NT2/D1 (cell line): ENCODE results near the gene WDR48.
"Not testable (repeated sequence)": the region's sequence is repeated elsewhere in the genome, so short reads cannot be mapped to it uniquely, and the experiment has no call there.

Experiments used
- DNase-seq: peaks from one replicate; pipeline ENCODE4 v3.0.0-alpha.2; 2011; ENCODE audit warnings: low read depth, low spot score
- H3K27me3 ChIP-seq: 2 replicates; pipeline ENCODE4 v1.6.0; 2011; ENCODE audit warnings: mild to moderate bottlenecking; ENCODE audit not compliant: insufficient read length, insufficient read depth
- H3K36me3 ChIP-seq: 2 replicates; pipeline ENCODE4 v1.6.1; 2011; ENCODE audit warnings: mild to moderate bottlenecking, low read length, mixed read lengths; ENCODE audit not compliant: insufficient read depth, insufficient read length
- H3K4me1 ChIP-seq: 2 replicates; pipeline ENCODE4 v1.5.1; 2011; ENCODE audit not compliant: insufficient read depth, insufficient read length
- H3K4me3 ChIP-seq: 2 replicates; pipeline ENCODE4 v1.5.1; 2011; ENCODE audit warnings: low read depth; ENCODE audit not compliant: insufficient read length
- H3K9ac ChIP-seq: 2 replicates; pipeline ENCODE4 v1.6.0; 2011; ENCODE audit warnings: low read depth; ENCODE audit not compliant: insufficient read length
- H3K9me3 ChIP-seq: 2 replicates; pipeline ENCODE4 v1.5.1; 2011; ENCODE audit warnings: mild to moderate bottlenecking, low read length; ENCODE audit not compliant: insufficient read depth
- SUZ12 ChIP-seq: IDR thresholded peaks from 2 replicates; pipeline ENCODE4 v1.6.1; 2011; ENCODE audit not compliant: insufficient read length, insufficient read depth; ENCODE audit errors: extremely low read depth
- YY1 ChIP-seq: IDR thresholded peaks from 2 replicates; pipeline ENCODE4 v1.6.1; 2011; ENCODE audit not compliant: insufficient read length, insufficient read depth
- ZNF274 ChIP-seq: IDR thresholded peaks from 2 replicates; pipeline ENCODE4 v1.6.1; 2011; ENCODE audit warnings: mild to moderate bottlenecking, low read depth, low read length

WDR48 gene

DNA sequence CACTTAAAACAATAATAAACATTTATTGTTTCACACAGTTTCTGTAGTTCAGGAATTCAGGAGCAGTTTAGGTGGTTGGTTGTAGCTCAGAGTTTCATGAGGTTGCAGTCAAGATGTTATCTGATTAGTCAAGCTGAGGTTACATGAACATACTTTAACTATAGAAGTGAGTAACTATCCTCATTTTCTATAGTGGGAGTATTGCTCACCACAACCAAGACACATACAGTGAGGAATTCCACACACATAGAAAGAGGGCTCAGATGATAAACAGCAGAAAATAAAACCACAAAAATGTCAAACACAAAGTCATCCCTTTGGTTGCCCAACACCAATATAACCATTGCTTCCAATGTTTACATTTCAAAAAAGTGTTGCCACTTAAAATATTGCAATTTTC is 13.7 kb upstream of the WDR48 start:
- H3K4me3 ChIP-seq: no peak overlapping the region
- 0 out of 2 replicates have a peak, but pooled peaks cover 13% of the 10 kb centered on the region for H3K9me3 ChIP-seq
- H3K9ac ChIP-seq: no peak overlapping the region
- no peaks in the 10 kb centered on the region for H3K36me3 ChIP-seq
- no peaks in the 10 kb centered on the region for H3K4me1 ChIP-seq
- TF ChIP-seq SUZ12: no peak
- no peak for TF ChIP-seq ZNF274
- no peak for TF ChIP-seq YY1
- no peak for DNase-seq
- no peaks in the 10 kb centered on the region for H3K27me3 ChIP-seq

DNA sequence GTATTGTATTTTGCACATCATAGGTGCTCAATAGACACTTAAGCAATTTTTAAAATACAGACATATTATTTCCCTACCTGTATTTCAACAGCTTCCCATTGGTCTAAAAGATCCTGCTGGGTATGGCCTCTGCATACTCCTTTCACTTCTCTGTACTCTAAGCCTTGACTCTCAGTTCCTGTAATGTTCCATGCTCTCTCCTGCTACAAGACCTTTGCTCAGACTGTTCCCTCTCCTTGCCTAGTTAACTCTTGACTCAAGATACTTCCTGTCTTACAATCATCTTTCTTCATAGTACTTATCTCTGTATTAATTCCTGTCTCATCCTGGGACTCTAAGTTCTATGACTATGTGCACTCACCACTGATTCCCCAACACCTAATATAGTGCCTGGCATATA is 1.8 kb upstream of the WDR48 start:
- no peak for DNase-seq
- H3K4me1 ChIP-seq: no peaks in the 10 kb centered on the region
- no peaks in the 10 kb centered on the region for H3K27me3 ChIP-seq
- no peaks in the 10 kb centered on the region for H3K36me3 ChIP-seq
- no peak for TF ChIP-seq YY1
- no peak for TF ChIP-seq SUZ12
- no peak for TF ChIP-seq ZNF274
- H3K9me3 ChIP-seq: no peaks in the 10 kb centered on the region
- no peak overlapping the region for H3K9ac ChIP-seq
- H3K4me3 ChIP-seq: no peak overlapping the region

DNA sequence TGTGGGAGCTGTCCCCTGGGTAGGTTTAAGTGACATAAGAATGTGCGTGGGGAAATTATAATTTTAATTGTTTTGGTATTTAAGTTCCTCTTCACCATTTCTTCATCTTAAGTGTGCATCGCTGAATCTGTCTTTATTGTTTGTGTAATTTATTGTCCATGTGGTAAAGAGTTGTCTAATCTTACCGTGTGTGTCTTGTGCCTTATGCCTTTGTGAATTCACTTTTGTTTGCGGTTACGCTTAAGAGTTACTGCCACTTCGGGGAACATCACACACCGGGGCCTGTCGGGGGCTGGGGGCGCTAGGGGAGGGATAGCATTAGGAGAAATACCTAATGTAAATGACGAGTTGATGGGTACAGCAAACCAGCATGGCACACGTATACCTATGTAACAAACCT is 767 bp downstream of the WDR48 start:
- Histone ChIP-seq H3K9me3 (no peaks in the 10 kb centered on the region), H3K9ac (peak overlapping the region; percentile 88), H3K36me3 (no peaks in the 10 kb centered on the region), H3K4me1 (no peaks in the 10 kb centered on the region), H3K27me3 (no peaks in the 10 kb centered on the region), H3K4me3 (peak overlapping the region; percentile 93)
- TF ChIP-seq ZNF274: no peak
- no peak for TF ChIP-seq SUZ12
- no peak for DNase-seq

DNA sequence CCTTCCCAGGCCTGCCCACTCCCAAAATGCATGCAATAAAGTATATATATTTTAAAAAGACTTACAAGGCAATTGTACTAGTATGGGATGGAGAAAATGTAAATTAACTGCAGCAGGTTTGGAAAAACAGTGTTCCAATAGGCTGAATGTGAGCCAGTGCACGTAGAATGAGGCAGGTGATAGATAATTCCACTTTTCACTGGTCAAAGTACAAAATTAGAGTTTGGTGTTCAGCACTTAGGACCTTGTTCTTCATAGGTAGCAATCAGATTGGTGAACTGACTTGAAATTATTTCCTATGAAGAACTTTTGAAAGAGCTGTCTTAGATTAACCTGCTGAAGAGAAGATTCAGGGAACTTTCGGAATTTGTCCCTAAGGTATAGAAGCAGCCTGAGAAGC is 1.9 kb downstream of the WDR48 start:
- no peak for DNase-seq
- Histone ChIP-seq H3K4me3 (no peak overlapping the region), H3K4me1 (no peaks in the 10 kb centered on the region), H3K9ac (no peak overlapping the region), H3K27me3 (no peaks in the 10 kb centered on the region), H3K36me3 (no peaks in the 10 kb centered on the region), H3K9me3 (no peaks in the 10 kb centered on the region)
- TF ChIP-seq YY1 (no peak), ZNF274 (no peak), SUZ12 (no peak)

DNA sequence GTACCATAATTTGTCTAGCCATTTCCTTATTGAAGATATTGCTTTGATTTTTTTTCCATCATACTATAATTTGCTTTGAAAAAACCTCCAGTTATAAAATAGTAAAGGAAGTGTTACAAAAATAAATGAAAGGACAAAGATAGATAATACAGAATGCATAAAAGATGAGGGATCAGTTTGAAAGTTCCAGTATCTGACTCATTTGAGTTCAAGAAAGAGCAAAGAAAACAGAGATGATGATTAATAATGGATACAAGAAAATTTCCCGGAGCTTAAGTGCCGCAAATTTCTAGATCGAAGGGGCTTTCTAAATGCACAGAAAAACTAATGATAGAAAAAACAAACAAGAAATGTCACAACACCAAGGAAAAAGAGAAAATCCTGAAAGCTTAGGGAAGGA is 4.3 kb downstream of the WDR48 start:
- TF ChIP-seq SUZ12 (no peak), YY1 (no peak)
- H3K4me1 ChIP-seq: no peaks in the 10 kb centered on the region
- H3K36me3 ChIP-seq: no peaks in the 10 kb centered on the region

DNA sequence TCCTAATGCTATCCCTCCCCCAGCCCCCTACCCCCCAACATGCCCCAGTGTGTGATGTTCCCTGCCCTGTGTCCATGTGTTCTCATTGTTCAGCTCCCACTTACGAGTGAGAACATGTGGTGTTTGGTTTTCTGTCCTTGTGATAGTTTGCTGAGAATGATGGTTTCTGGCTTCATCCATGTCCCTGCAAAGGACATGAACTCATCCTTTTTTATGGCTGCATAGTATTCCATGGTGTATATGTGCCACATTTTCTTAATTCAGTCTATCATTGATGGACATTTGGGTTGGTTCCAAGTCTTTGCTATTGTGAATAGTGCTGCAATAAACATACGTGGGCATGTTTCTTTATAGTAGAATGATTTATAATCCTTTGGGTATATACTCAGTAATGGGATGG is 9.4 kb downstream of the WDR48 start:
- not testable (repeated sequence) for H3K36me3 ChIP-seq, H3K9ac ChIP-seq, DNase-seq, H3K4me3 ChIP-seq, H3K4me1 ChIP-seq, H3K9me3 ChIP-seq, H3K27me3 ChIP-seq

More for the DNA sequence above, 4.3 kb downstream of the WDR48 start:
- Histone ChIP-seq H3K4me3 (no peak overlapping the region), H3K27me3 (no peaks in the 10 kb centered on the region), H3K9me3 (no peaks in the 10 kb centered on the region), H3K9ac (no peak overlapping the region)
- no peak for DNase-seq

DNA sequence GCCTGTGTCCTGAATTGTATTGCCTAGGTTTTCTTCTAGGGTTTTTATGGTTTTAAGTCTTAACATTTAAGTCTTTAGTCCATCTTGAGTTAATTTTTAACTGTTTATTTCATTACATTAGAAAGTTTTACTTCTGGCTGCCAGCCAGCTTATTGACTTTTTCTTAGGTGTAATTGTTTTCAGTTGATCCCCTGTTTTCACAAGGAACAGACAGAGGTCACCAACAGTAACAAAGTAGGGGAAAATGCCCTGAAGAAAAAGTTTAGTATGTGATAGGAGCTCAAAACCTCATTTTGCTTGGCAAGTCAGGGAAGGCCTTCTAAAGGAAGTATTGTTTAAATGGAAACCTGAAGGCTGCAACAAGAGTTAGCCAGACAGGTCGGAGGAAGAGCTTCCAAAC is 10.4 kb downstream of the WDR48 start:
- Histone ChIP-seq H3K4me1 (no peaks in the 10 kb centered on the region), H3K36me3 (peaks cover 16% of the 10 kb centered on the region), H3K9me3 (no peaks in the 10 kb centered on the region), H3K4me3 (no peak overlapping the region), H3K27me3 (no peaks in the 10 kb centered on the region), H3K9ac (no peak overlapping the region)
- no peak for TF ChIP-seq SUZ12
- no peak for TF ChIP-seq ZNF274
- DNase-seq: no peak

DNA sequence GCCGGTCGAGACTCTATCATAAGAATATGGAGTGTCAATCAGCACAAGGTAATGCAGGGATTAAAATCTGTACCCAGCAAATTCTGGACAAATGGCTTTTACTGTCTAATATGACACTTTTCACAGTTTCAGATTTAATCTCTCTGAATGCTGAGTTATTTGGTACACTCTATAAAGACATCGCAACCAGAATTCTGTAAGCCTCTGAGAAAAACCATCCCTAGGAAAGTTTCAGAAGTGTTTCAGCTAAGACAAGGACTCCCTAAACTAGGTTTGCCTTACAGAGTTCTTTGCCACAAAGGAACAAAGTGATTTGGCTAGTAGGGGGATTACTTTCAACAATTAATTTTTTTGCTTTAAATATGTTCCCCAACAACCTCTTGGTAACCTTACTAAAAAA is 11.3 kb downstream of the WDR48 start:
- H3K4me1 ChIP-seq: no peaks in the 10 kb centered on the region
- no peak overlapping the region for H3K9ac ChIP-seq
- H3K36me3 ChIP-seq: peaks cover 23% of the 10 kb centered on the region
- H3K9me3 ChIP-seq: no peaks in the 10 kb centered on the region
- TF ChIP-seq YY1 (no peak), SUZ12 (no peak), ZNF274 (no peak)
- no peaks in the 10 kb centered on the region for H3K27me3 ChIP-seq
- DNase-seq: no peak
- H3K4me3 ChIP-seq: no peak overlapping the region
